NCI-H226 (cell line): Measurements from ENCODE around the gene ROR2.

Experiments used
- DNase-seq: peaks from one replicate; pipeline ENCODE4 v3.0.0-alpha.2; 2015

ROR2 gene

DNA sequence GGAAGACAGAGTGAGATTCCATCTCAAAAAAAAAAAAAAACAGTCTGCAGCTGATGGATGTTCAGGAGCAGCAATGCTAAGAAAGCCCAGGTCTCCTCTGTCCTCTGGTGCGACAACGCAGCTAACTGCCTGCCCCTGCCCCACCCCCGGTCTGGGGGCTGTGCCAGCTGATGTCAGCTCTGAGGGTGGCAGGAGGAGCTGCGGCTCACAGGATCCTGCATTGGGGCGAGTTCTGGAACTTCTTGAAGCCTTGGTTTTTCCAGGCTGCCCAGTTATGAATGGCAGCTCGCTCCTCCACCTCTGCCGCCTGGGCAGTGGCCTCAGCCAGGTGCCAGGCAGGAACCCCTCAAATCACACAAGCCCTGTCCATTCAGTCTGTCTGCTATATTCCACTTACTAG is 113.5 kb downstream of the ROR2 start:
- DNase-seq = no peak

DNA sequence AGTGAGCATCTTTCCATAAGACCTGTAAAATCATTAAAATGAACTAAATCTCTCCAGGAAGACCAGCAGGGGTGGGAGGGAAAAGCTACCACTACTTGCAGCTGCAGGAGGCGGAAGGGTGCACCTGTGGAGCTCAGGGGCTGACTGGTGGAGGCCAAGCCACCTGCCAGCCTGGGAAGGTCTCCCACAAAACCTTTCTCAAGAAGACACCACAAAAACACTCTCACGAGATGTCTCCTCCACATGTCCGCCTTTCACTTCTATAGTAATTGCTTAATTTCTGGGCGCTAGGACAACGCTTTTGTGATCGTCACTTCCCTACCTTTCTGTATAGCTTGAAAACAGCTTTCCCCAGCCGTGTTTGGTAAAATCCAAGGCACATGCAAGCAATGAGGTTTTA is 114.4 kb downstream of the ROR2 start:
- DNase-seq = no peak

DNA sequence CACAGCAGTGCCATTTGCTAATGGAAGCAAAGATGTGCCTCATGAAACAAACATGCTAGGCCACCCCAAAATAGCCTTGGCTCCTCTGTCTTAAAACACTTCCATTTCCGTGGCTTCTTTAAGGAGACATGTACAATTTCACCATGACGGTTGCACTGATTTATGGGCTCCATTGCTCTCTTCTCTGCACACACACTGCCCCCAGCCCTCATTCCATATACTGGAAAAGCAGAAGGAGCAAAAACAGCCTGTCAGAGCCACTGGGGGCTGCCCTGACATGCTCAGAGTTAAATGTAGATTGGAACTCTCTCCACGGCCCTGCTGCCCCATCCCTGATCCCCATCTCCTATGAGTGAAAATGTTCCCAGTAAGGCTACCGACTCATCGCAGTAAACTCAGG is 114.8 kb downstream of the ROR2 start:
- no peak for DNase-seq

DNA sequence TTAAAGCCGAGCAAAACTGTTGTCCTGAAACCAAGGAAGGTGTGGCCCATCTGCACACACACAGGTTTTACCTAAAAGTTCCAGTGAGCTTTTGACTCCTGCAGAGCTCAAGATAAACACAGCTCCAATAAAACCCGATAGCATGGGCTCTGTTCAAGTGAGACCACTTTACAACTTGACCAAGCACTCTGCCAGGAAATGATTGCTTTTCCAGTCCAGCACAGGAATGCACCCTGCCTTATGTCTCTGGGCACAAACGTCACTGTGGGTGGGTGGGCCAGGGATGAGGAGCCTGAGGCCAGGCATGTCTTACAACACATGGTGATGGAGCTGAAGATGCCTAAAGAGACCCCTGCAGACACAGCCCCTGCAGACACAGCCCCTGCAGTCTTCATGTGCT is 115.3 kb downstream of the ROR2 start:
- DNase-seq = no peak

DNA sequence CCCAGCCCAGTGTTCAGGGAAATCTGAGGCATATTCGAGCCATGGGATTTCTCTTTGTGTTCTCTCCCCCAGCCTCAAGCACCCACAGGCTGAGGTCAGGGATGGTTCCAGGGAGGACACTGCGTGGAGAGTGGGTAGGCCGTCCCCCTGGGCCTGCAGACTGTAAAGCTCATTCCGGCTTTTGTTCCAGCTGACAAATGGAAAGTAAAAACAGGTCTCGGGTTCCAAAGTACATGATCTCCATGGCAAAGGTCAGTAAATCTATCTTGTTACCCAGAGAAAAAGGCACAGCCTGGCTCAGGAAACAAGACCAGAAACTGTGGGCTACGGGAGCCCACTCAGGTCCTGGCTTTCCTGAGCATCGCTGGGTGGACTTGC is 116.2 kb downstream of the ROR2 start:
- no peak for DNase-seq

DNA sequence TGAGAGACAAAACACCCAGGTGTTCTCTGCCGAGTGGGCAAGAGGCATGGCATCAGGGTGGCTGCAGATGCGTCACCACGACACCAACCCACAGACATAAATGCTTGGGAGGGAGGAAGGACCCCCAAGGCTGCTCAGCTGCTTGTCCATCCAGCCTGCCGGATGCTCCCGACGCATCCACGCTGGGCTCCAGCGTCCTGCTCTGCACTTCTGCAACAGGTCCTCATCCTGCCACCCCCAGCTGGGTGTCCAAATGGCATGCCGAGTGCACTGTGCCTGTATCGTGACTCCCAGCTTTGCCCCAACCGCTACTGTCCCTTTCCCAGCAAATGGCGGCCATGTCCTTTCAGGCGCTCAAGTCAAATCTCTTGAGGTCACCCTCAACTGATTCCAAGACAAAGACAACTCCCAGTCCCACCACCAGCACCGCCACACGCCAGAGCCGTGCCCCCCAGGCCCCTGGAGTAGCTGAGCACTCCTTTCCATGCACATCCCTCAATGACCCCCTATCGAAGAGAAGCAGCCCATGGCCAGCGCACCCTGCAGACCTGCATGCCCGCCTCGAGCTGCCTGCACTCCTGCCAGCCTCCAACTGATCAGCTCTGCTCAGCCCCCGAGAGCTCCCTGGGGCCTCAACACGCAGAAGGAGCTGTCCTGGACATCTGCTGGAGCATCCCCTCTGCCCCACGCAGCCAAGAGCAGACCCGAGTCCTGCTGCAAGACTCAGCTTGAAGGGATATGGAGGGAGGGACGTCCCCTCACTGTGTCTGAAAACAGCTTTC is 116.7 kb downstream of the ROR2 start:
- no peak for DNase-seq

DNA sequence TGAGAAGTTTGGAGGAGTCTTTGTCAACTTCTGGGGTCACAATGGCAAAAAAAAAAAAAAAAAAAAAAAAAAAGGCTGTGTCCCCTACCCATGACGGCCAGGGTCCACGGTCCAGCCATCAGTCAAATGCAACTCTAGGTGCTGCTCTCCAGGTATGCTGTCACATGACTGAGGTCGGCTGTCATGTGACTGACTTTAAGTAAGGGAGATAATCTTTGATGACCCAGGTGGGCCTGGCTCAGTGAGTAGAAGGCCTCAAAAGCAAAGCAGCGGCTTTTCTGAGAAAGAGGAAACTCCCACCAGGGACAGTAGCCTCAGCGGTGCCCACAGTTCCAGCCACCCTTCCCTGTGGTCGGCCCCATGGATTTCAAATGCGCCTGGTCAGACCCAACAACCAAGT is 117.7 kb downstream of the ROR2 start:
- DNase-seq = no peak

DNA sequence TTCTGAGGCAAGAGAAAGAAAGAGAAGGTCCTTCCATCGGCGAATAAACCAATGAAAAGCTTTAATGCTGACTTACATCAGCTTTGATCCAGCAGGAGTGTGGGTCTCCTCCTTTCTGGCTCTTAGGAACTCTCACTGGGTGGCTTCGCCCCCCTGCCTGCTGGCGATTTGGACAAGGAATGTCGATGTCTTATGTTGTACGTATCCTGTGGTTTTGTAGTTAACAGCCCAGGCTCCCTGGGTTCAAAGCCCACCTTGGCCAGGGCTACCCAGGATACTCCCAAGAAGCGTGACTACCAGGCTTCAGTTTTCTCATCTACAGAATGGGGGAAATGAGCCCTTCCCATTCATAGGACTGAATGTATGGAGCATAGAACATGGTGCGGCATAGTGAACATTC is 124.2 kb downstream of the ROR2 start:
- no peak for DNase-seq

DNA sequence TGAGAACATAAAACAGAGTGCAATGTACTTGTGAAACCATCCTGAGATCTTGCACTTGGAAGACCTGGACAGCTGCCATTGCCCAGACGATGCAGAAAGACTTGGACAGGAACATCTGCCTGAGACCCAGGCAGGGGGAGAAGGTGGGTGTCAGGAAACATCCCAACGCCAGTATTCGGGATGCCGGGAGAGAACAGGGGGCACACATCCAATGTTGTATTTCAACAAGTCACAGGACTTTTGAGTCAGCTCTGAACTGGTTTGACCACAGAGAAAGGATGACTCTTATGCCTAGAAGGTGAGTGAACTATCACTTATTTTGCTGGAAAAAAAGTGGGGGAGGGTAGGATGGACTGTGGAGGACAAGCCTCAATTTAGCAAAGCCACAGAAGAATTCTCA is 124.6 kb downstream of the ROR2 start:
- no peak for DNase-seq

DNA sequence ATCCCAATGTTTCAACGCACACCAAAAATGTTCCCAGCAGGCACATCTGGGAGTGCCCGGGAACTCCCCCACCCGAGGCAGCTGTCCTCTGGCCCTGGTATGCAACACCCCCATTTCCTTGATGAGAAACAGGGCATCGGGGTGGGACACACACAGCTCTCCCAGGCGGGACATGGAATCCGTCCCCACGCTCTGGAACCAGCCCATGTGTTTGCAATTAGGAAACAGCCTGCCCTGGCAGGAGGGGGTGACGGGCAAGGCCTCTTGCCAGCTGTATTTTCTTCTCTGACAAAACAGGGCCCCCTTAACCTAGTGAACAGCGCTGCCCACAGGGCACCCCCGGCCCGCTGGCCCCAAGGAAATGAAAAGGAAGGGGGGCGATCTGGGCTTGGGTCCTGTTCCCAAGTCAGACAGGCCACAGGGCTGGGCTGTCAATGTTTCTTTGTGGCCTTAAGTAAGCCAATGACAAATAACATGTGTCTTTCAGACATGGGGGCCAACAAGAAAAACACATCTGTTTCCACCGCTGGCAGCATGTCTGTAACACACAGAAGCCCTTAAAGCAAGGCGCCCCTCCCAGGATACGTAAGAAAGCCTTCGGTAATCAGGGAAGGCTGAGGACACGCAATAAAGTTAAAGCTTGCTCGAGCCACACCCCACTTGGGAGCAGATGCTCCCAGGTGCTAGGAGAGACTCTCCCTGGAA is 125.3 kb downstream of the ROR2 start:
- no peak for DNase-seq

DNA sequence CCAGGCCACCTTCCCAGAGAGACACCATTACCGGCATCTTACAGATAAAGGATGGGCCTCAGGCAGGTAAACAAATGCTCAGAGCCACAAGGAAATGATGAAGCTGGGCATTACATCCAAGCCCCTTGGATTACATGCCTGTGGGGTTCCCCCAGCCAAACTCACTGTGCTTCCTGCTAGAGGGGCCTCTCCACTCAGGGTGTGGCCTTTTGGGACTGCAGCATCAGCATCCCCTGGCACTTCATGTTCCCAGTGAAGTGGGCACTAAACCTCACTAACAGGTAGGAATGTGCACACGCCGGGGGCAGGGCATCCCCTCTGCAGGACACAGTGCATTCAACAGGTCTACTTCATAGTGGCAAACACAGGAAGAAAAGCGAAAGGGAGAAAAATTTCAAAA is 125.9 kb downstream of the ROR2 start:
- no peak for DNase-seq

DNA sequence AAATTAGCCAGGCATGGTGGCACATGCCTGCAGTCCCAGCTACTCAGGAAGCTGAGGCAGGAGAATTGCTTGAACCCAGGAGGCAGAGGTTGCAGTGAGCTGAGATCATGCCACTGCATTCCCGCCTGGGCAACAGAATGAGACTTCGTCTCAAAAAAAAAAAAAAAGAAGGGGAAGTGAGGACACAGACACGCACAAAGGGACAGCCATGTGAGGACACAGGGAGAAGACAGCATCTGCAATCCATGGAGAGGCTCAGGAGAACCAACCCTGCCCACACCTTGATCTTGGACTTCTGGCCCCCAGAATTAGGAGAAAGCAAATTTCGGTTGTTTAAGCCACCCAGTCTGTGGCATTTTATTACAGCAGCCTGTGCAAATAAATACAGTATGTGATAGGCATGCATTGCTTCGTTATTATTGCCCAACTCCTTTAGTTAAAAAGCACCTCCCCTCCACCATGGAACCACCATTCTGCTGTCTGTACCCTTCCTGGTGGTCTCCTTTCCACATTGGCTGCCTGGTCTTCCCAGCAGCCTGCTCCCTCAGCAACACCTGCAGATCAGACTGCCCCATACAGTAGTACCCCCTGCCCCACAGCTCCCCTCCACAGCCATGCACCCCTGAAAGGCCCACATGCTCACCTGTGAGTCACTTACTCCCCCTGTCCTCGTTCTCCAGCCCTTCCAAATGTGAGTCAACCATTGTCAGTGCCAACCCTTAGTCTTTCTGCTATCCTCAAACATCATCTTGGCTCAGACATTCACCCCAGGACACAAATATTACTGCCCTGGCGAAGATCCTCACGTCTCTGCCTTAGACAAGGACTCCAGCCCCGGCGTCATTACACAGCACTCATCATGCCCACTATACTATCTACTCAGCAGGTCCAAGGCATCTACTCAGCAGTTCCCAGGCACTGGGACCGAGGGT is 128.8 kb downstream of the ROR2 start:
- DNase-seq = peak; percentile 17

DNA sequence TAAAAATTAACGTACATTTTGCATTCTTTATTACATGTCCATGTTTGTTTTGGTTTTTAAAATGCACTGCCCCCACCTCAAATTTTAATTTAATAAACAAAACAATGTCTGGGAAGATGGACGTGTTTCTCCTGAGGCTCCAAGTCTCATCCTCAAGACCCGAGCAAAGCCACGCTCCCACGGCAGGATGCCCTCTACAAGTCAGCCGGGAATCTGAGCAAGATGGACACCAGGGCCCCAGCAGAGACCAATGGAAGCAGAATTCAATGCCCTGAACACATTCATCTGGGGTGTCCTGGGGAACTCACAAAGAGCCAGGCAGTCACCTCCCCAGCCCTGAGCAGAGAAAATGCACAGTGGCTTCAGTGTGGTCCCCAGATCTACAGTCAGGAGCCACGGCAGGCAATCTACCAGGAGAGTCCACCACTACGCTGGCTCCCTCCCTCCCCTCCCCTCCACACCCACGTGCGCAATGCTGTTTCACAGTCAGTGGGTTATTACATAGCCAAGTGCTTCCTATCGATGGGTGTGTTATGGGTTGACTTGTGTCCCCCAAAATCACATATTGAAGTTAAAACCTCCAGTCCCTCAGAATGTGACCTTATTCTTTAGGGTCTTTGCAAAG is 129.8 kb downstream of the ROR2 start:
- DNase-seq = no peak

DNA sequence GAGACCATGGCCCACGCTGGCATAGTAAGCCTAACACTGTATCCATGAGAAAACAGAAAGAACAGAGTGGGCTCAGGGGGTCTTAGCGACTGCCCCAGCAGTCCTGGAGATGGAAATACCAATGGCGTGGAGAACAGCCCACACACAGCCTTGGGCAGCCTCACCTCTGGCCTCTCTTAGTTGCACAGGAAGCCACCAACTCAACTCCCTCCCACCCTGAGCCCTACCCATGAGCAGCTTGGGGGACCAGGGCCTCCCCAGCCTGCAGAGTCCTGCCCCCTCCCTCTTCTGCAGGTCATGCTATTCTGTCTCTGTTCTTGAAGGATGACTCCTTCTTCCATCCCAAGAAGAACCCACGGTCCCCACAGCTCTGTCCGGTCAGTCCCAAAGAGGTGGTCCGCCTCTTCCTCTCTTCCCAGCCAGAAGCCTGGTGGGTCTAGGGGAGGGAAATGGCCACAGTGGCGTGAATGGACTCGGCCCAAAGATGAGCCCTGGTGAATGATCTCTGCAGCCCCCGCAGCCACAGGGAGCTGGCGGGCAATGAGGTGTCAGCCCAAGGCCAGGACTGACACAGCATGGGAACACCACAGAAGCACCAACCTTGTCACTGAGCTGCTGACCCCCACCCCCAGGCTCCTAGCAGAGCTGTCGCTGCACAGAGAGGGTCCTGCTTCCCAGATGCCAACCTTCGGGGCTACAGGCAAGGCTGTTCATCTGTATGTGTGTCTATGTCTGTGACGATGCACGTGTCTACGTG is 131.2 kb downstream of the ROR2 start:
- no peak for DNase-seq

DNA sequence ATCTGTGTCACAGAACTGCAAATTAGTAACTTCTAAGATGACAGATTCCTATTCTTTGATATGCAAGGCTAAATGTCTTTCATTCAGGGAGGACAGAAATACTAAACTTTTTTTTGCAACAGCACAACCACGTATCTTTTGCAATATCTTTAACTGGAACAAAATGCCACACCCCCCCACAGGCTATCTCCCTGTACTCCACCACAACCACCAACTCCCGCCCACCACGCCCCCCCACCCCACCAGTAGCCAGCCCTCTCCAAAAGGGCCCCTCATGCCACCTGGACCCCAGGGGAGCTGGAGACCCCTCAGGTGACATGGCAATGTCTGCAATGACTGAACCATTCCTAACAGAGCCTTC is 131.8 kb downstream of the ROR2 start:
- no peak for DNase-seq

DNA sequence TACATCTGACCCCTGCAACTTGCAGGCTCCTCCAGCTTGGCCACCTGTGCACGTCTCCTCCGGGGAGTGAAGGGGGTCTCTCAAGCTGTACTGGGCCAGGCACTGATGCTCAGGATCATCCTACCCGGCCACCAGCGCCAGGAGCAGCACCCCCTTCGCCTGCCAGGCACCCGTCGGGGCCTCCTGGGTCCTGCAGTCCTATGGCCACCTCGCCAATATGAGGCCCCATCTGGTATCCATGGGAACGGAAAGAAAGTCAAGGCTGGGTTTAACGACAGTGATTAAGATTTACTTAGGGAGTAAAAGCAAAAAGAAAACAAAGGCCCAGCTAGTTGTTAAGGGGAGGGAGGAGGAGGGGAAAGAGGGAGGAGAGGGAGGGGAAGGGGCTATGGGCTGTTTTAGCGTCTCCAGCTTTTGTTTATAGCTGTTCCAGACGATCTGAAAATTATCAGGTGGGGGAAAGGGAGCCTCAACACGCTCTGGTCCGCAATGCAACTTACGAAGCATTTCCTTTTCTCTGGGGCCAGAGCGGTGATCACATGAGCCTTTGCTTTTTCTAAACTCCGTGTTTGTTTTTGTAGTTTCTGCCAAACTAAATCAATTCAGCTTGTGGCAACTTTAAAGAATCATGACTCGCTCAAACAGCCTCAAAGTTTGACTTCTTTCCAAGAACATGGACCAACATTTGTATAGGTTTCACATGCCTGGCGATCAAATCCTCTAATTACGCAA is 132.4 kb downstream of the ROR2 start:
- DNase-seq = peak; percentile 28

DNA sequence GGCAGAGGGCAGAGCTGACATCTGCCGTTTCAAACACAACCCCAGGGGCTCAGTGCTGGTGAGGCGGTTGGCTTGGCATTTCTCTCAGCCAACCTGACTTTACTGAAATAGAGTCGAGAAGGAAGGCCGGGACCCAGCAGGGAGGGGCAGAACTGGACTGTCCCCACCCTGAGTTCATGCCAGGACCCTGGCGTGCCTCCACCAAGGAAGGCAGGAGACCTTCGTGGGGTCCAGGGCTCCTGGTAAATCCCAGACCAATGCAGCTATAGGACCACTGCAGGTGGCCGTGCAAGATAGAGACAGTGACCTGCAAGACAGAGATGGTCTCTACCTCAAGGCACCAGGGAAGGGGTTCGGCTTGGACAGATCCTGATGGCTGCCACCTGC is 132.9 kb downstream of the ROR2 start:
- DNase-seq = no peak

DNA sequence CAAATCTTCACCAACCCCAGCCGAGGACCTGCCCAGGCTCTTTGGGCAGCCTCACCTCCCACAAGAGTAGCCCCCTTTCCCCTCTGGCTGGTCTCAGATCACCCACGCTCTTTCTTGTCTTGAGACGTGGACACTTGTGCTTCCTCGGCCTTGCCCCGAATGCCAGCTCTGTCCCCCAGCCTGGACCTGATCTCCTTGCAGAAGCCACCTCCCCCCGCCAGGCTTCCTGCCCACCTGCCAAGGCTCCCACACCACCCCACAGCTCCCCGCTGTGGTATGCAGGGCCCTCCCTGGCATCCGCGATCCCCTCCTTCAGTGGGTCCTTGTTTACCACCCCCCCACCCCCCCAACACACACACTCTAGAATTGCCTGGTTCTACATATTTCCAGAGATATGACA is 133.7 kb downstream of the ROR2 start:
- no peak for DNase-seq

DNA sequence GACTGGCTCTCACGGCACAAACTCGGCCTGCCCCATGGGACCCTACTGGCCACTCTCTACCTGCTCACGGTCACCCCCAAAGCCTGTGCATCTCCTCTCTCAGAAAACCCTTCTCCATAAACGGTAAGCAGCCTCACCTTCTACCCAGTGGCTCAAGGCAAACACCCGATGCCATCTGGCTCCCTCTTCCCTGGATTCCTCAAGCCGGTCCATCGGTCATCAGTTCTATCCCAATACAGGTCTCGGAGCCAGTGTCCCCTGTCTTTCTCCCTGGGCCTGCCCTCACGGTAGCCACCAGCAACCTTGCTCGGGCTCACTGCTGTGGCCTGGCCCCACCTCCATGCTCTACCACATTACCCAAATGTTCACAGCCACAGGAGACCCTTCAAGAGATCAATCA is 134.1 kb downstream of the ROR2 start:
- DNase-seq = no peak

DNA sequence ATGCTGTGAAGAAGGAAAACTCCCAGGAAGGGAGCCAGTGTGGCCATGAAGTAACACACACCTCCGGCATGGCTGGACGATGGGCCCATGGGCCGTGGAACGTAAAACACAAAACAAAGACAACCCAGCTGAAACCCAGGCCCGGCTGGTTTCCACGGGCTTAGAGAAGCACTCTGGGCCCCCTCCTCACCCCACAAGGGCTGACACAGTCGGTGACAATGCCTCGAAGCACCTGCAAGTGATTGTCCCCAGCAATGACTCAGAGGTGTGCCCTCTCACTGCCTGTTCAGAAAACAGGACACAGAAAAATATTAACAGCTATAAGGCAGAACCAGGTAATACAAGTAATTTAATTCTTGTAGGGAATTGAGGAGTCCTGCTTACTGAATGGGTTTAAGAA is 135.3 kb downstream of the ROR2 start:
- DNase-seq = no peak

DNA sequence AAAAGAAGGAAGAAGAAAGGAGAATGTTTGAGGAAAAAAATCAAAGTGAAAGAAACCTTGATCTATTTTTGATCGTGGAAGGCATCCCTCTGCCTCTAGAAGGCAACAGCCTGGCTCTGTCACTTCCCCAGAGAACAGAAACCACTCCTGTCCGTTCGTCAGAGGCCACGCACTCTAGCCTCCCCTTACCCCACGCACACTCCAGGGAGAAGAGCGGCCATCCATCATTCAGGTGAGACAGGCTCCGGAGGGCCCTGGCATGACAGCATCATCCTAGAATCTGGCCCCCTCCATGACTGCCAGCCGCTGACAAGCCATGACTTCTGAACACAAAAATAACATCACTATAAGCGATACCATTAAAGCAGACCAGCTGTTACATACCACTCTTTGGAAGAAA is 135.8 kb downstream of the ROR2 start:
- DNase-seq = no peak
